ENCODE data around the gene GOLT1A. TPM values are rescaled to one million over a fixed set of nuclear protein-coding genes. Genes with fewer than 3 reads are reported as not detected.

The GOLT1A gene
- total RNA-seq, 4 donors from 2014 or later, result 0.38 TPM; not detected in 3

GRCh38 chr1:204206121-204206520, 7.7 kb downstream of the GOLT1A start:
- peaks cover 0 to 5% (median 0%) of the 10 kb centered on the region in 3 donors for H3K4me1 ChIP-seq
- H3K27ac ChIP-seq, result no peak overlapping the region
- no peaks in the 10 kb centered on the region for H3K9me3 ChIP-seq
- no peak for TF ChIP-seq CTCF (IDR thresholded peaks at IDR 0.05)
- WGBS, 2 donors, result 43% methylated on average over 2 of the region's 2 CpGs
- intact Hi-C loops (cut with DNase I), result no loop called here
- DNase-seq, result no peak
- H3K4me3 ChIP-seq, result no peak overlapping the region
- H3K27me3 ChIP-seq, result peaks cover 0 to 52% (median 0%) of the 10 kb centered on the region in 4 donors
- H3K36me3 ChIP-seq, result no peaks in the 10 kb centered on the region

- Histone ChIP-seq H3K27me3 (peaks cover 0 to 58% (median 0%) of the 10 kb centered on the region in 4 donors), H3K36me3 (no peaks in the 10 kb centered on the region), H3K9me3 (no peaks in the 10 kb centered on the region), H3K4me1 (peaks cover 0 to 5% (median 0%) of the 10 kb centered on the region in 3 donors), H3K4me3 (no peak overlapping the region), H3K27ac (no peak overlapping the region)
- DNase-seq, result no peak
- TF ChIP-seq POLR2A (IDR thresholded peaks at IDR 0.05), result no peak
- no peak for TF ChIP-seq CTCF (IDR thresholded peaks at IDR 0.05)
- intact Hi-C loops (cut with DNase I), result no loop called here
Observed at GRCh38 chr1:204205486-204205885, 8.3 kb downstream of the GOLT1A start.

DNA sequence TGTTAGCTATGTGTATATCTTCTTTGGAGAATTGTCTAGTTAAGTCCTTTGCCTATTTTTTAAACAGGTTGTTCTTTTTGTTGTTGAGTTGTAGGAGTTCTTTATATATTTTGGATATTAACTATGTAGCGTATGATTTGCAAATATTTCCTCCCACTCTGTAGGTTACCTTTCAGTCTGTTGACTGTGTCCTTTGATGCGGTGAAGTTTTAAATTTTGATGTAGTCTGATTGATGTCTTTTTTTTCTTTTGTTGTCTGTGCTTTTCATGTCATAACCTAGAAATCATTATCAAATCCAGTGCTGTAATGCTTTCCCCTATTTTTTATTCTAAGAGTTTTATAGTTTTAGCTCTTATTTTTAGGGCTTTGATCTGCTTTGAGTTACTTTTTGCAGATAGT, 8.8 kb downstream of the GOLT1A start:
- TF ChIP-seq CTCF (IDR thresholded peaks at IDR 0.05) (no peak), POLR2A (IDR thresholded peaks at IDR 0.05) (no peak)
- 80 to 87% methylated on average over 2 of the region's 2 CpGs for WGBS, 2 donors
- Histone ChIP-seq H3K4me3 (no peak overlapping the region), H3K27ac (no peak overlapping the region), H3K4me1 (peaks cover 0 to 5% (median 0%) of the 10 kb centered on the region in 3 donors), H3K9me3 (no peaks in the 10 kb centered on the region), H3K36me3 (no peaks in the 10 kb centered on the region), H3K27me3 (peaks cover 0 to 58% (median 0%) of the 10 kb centered on the region in 4 donors)
- intact Hi-C loops (cut with DNase I), result no loop called here
- DNase-seq, result no peak

DNA sequence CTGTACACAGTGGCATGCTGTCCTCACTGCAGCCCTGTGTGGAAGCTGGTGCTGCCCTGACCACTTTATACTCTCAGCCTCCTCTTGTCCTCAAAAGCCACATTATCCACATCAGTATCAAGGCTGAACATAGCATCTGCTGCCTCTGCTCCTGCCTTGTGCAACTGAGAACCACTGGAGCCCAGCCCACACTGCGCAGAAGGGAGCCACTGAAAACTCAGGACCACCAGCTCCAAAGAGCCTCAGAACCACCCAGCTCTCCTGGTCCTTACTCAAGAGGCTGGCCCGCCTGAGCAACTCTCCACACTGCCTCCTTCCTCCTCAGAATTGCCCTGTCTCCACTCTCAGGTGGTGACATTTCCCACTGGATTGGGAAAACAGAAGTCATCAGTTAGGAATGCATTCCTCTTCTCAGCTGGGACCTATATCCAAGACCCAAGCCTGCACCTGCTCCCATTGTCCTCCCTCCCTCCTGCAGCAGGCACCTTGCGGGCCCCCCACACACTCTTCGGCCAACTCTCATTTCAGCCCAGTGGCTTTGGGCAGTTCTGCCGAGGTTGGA, 10.5 kb downstream of the GOLT1A start:
- Histone ChIP-seq H3K27me3 (peaks cover 0 to 69% (median 0%) of the 10 kb centered on the region in 4 donors), H3K4me1 (peaks cover 0 to 15% (median 0%) of the 10 kb centered on the region in 3 donors), H3K9me3 (no peaks in the 10 kb centered on the region), H3K4me3 (no peak overlapping the region), H3K36me3 (no peaks in the 10 kb centered on the region), H3K27ac (no peak overlapping the region)
- no peak for DNase-seq
- WGBS, 2 donors, result 87 to 98% methylated on average over 5 of the region's 5 CpGs
- intact Hi-C loops (cut with DNase I), result no loop called here
- TF ChIP-seq POLR2A (IDR thresholded peaks at IDR 0.05) (no peak), CTCF (IDR thresholded peaks at IDR 0.05) (no peak)

DNA sequence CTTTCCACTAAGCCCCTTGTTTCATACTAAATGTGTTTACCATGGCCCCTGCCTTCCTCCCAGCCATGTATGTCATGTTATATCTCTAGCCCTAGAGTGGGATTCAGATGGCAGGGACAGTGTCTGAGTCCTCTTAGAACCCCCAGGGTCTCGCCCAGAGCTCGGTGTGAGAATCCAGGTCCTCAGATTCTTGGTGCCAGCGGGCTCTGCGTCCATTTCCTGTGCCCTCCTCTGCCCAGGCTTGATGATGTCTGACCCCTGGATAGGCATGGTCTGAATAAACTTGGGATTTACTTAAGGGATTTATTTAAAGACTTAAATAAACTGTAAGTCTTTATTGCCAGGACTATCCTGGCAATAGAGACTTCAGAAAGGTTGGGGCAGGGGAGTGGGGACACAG, 11.3 kb downstream of the GOLT1A start:
- DNase-seq, result no peak
- H3K36me3 ChIP-seq, result no peaks in the 10 kb centered on the region
- no peaks in the 10 kb centered on the region for H3K9me3 ChIP-seq
- H3K27ac ChIP-seq, result no peak overlapping the region
- no peak overlapping the region for H3K4me3 ChIP-seq
- peaks cover 0 to 76% (median 0%) of the 10 kb centered on the region in 4 donors for H3K27me3 ChIP-seq
- intact Hi-C loops (cut with DNase I), result no loop called here
- peaks cover 0 to 15% (median 0%) of the 10 kb centered on the region in 3 donors for H3K4me1 ChIP-seq
- TF ChIP-seq POLR2A (IDR thresholded peaks at IDR 0.05) (no peak), CTCF (IDR thresholded peaks at IDR 0.05) (no peak)
- 74 to 80% methylated on average over 4 of the region's 4 CpGs for WGBS, 2 donors

Data from esophagus squamous epithelium (tissue), 5 donors.